Testis (tissue), 3 donors: Measurements from ENCODE around the gene PHEX. TPM values are rescaled to one million over a fixed set of nuclear protein-coding genes. Genes with fewer than 3 reads are reported as not detected.

Source experiments
- DNase-seq: peaks from one replicate; pipeline ENCODE4 v3.0.0-alpha.2; 2019
- H3K27ac ChIP-seq, 2 donors: fragments of 200-600 bp; sonication (generic); one replicate each; pipeline ENCODE4 v1.5.1; 2019
- H3K27me3 ChIP-seq: fragments of 200-600 bp; sonication (generic); one replicate; pipeline ENCODE4 v1.5.1; 2019
- H3K36me3 ChIP-seq: fragments of 200-600 bp; sonication (generic); one replicate; pipeline ENCODE4 v1.5.1; 2017; ENCODE audit warnings: low read depth; ENCODE audit errors: missing control alignments
- H3K4me1 ChIP-seq: fragments of 200-600 bp; sonication (generic); one replicate; pipeline ENCODE4 v1.5.1; 2019
- H3K4me3 ChIP-seq, 2 donors: fragments of 200-600 bp; sonication (generic); one replicate each; pipeline ENCODE4 v1.5.1; 2017 to 2019
- H3K9me3 ChIP-seq: fragments of 200-600 bp; sonication (generic); one replicate; pipeline ENCODE4 v1.5.1; 2017
- CTCF ChIP-seq, 3 experiments: fragments of 450-650 bp in 2 of 3; fragments of 200-600 bp in 1 of 3; sonication (generic) in 1 of 3; IDR thresholded peaks; one replicate each; pipeline ENCODE4 v1.5.1; 2016 to 2019; ENCODE audit warnings: antibody characterized with exemption in 3 of 3, mild to moderate bottlenecking in 2 of 3, moderate library complexity in 1 of 3
- POLR2A ChIP-seq: fragments of 450-650 bp; IDR thresholded peaks from one replicate; pipeline ENCODE4 v1.6.1; 2017; ENCODE audit warnings: antibody characterized with exemption, mild to moderate bottlenecking, moderate library complexity
- WGBS, 2 donors: methylation state at CpG; one replicate each; pipeline ENCODE4 v1.1.5; 2018; 5-methylcytosine and 5-hydroxymethylcytosine counted together
- intact Hi-C: fragments of 100-400 bp; cut with DNase I; formaldehyde crosslinking; loops from one replicate; pipeline ENCODE4 v1.15.1; 2023; ENCODE audit warnings: low total_unique reads
- polyA plus RNA-seq: library from polyadenylated mRNA; stranded (reverse); fragments of 350-450 nt; fragmentation: Illumina TruSeq; extraction: RNeasy Lipid Tissue Mini Kit (QIAGEN cat#74804); gene quantifications from one replicate; pipeline ENCODE4 v1.2.3, GENCODE V29; 2014; ENCODE audit warnings: low read depth, low replicate concordance; ENCODE audit not compliant: insufficient read depth
- total RNA-seq, 2 donors: library from RNA; depleted of rRNA; stranded (reverse); fragments of >200 nt; gene quantifications; one replicate each; pipeline ENCODE4 v1.2.3, GENCODE V29; 2016

The PHEX gene
- total and polyA plus RNA-seq, 3 donors from 2014 or later = 0.24 to 0.37 (median 0.31) TPM

- Histone ChIP-seq H3K27me3 (no peaks in the 10 kb centered on the region), H3K36me3 (no peaks in the 10 kb centered on the region), H3K4me3 (no peak overlapping the region), H3K27ac (no peak overlapping the region), H3K9me3 (no peaks in the 10 kb centered on the region), H3K4me1 (no peaks in the 10 kb centered on the region)
- intact Hi-C loops = no loop called here
- WGBS, 2 donors = 95 to 100% methylated on average over 3 of the region's 3 CpGs
- TF ChIP-seq POLR2A (no peak), CTCF (IDR thresholded peaks at IDR 0.05) (no peak)
- DNase-seq = no peak
These were observed 40.6 kb upstream of the PHEX start for GRCh38 chrX:21991504-21991903.

GRCh38 chrX:21993265-21993664 is 38.9 kb upstream of the PHEX start:
- 63 to 70% methylated on average over 7 to 8 of the region's 8 CpGs for WGBS, 2 donors
- Histone ChIP-seq H3K27me3 (no peaks in the 10 kb centered on the region), H3K4me1 (no peaks in the 10 kb centered on the region), H3K4me3 (no peak overlapping the region), H3K27ac (no peak overlapping the region), H3K9me3 (no peaks in the 10 kb centered on the region), H3K36me3 (no peaks in the 10 kb centered on the region)
- peak; percentile 13 for DNase-seq
- intact Hi-C loops = no loop called here
- TF ChIP-seq POLR2A (no peak), CTCF (IDR thresholded peaks at IDR 0.05) (no peak)

GRCh38 chrX:21996872-21997455 is 35.2 kb upstream of the PHEX start:
- no peaks in the 10 kb centered on the region for H3K9me3 ChIP-seq
- H3K27me3 ChIP-seq = no peaks in the 10 kb centered on the region
- H3K4me1 ChIP-seq = no peaks in the 10 kb centered on the region
- H3K36me3 ChIP-seq = no peaks in the 10 kb centered on the region
- DNase-seq = no peak
- no peak overlapping the region for H3K4me3 ChIP-seq
- TF ChIP-seq CTCF (IDR thresholded peaks at IDR 0.05) (no peak), POLR2A (no peak)
- intact Hi-C loops = no loop called here
- no peak overlapping the region for H3K27ac ChIP-seq
- WGBS, 2 donors = 86 to 96% methylated on average over 10 of the region's 10 CpGs

GRCh38 chrX:21998037-21998436 is 34.1 kb upstream of the PHEX start:
- Histone ChIP-seq H3K4me3 (no peak overlapping the region), H3K27me3 (no peaks in the 10 kb centered on the region), H3K9me3 (no peaks in the 10 kb centered on the region), H3K27ac (no peak overlapping the region), H3K4me1 (no peaks in the 10 kb centered on the region), H3K36me3 (no peaks in the 10 kb centered on the region)
- DNase-seq = no peak
- TF ChIP-seq POLR2A (no peak), CTCF (IDR thresholded peaks at IDR 0.05) (no peak)
- WGBS, 2 donors = 61% methylated on average over 4 of the region's 4 CpGs
- intact Hi-C loops = no loop called here

GRCh38 chrX:22004866-22005265 is 27.3 kb upstream of the PHEX start:
- no peak for TF ChIP-seq POLR2A
- TF ChIP-seq CTCF (IDR thresholded peaks at IDR 0.05) = no peak
- no peaks in the 10 kb centered on the region for H3K4me1 ChIP-seq
- WGBS, 2 donors = 92% methylated on average over 10 of the region's 10 CpGs; no CpG with 5 or more reads in 1 of the 2 donors

More at GRCh38 chrX:22004866-22005265, 27.3 kb upstream of the PHEX start:
- H3K4me3 ChIP-seq = no peak overlapping the region
- H3K9me3 ChIP-seq = no peaks in the 10 kb centered on the region
- H3K36me3 ChIP-seq = no peaks in the 10 kb centered on the region
- intact Hi-C loops = no loop called here
- H3K27me3 ChIP-seq = no peaks in the 10 kb centered on the region
- no peak overlapping the region for H3K27ac ChIP-seq
- no peak for DNase-seq
